PC-9 (cell line): ENCODE data around the gene TNS1. TPM values are rescaled to one million over a fixed set of nuclear protein-coding genes. Genes with fewer than 3 reads are reported as not detected.

ENCODE experiments used
- BruUV-seq: library from RNA; stranded (reverse); fragments of 400-500 nt; replicated peaks from 2 replicates; lab custom pipeline; 2021; lab: Mats Ljungman, UMichigan
- CTCF ChIA-PET: fragments of 300-600 bp; sonication (Branson Sonifier 250); formaldehyde crosslinking; loops from one replicate; lab custom pipeline; 2022; ENCODE audit warnings: antibody characterized with exemption; lab: Charles Lee
- POLR2A ChIA-PET: fragments of 300-600 bp; sonication (Branson Sonifier 250); formaldehyde crosslinking; loops from one replicate; lab custom pipeline; 2022; ENCODE audit warnings: antibody characterized with exemption; ENCODE audit not compliant: unreplicated experiment; lab: Charles Lee
- DNase-seq, 2 experiments: peaks; one replicate each; pipeline versions ENCODE4 v3.0.0 to v3.0.0-alpha.2; 2015 to 2022; ENCODE audit warnings: mixed read lengths in 1 of 2
- H2AFZ ChIP-seq: fragments of 200-600 bp; sonication (generic); 2 replicates; pipeline ENCODE4 v1.8.1; 2017; ENCODE audit warnings: antibody characterized with exemption
- H3F3A ChIP-seq: fragments of 200-600 bp; sonication (generic); 2 replicates; pipeline ENCODE4 v1.8.1; 2017; ENCODE audit warnings: antibody characterized with exemption, mild to moderate bottlenecking, low read depth; ENCODE audit not compliant: insufficient read depth
- H3K27ac ChIP-seq: fragments of 200-600 bp; sonication (generic); 2 replicates; pipeline ENCODE4 v1.6.1; 2016; ENCODE audit warnings: mixed run types
- H3K27me3 ChIP-seq: fragments of 200-600 bp; sonication (generic); 2 replicates; pipeline ENCODE4 v1.6.1; 2016; ENCODE audit warnings: low read depth, mixed run types; ENCODE audit not compliant: insufficient read depth
- H3K36me3 ChIP-seq: fragments of 200-600 bp; sonication (generic); 2 replicates; pipeline ENCODE4 v1.6.1; 2016; ENCODE audit warnings: low read depth, mixed run types
- H3K4me1 ChIP-seq: fragments of 200-600 bp; sonication (generic); replicated peaks from 2 replicates; pipeline ENCODE4 v1.6.1; 2016; ENCODE audit warnings: mixed run types; ENCODE audit not compliant: insufficient read depth
- H3K4me2 ChIP-seq: fragments of 200-600 bp; sonication (generic); 2 replicates; pipeline ENCODE4 v1.6.1; 2017; ENCODE audit warnings: mixed run types
- H3K4me3 ChIP-seq: fragments of 200-600 bp; sonication (generic); 2 replicates; pipeline ENCODE4 v1.6.1; 2016; ENCODE audit warnings: mixed run types
- H3K79me2 ChIP-seq: fragments of 200-600 bp; sonication (generic); 2 replicates; pipeline ENCODE4 v1.6.1; 2017; ENCODE audit warnings: low read depth, mixed run types
- H3K9me2 ChIP-seq: fragments of 200-600 bp; sonication (generic); 2 replicates; pipeline ENCODE4 v1.8.1; 2017; ENCODE audit warnings: mild to moderate bottlenecking; ENCODE audit not compliant: insufficient read depth
- H3K9me3 ChIP-seq: fragments of 200-600 bp; sonication (generic); 2 replicates; pipeline ENCODE4 v1.8.1; 2016; ENCODE audit warnings: low read depth; ENCODE audit not compliant: insufficient read depth
- H4K20me1 ChIP-seq: fragments of 200-600 bp; sonication (generic); 2 replicates; pipeline ENCODE4 v1.8.1; 2017; ENCODE audit not compliant: insufficient read depth
- CTCF ChIP-seq: fragments of 200-600 bp; sonication (generic); conservative IDR thresholded peaks from 2 replicates; pipeline ENCODE4 v1.6.1; 2017; ENCODE audit warnings: mixed run types, antibody characterized with exemption, mild to moderate bottlenecking, moderate library complexity
- EZH2 ChIP-seq: fragments of 200-600 bp; sonication (generic); IDR thresholded peaks from 2 replicates; pipeline ENCODE4 v1.8.0; 2017; ENCODE audit warnings: antibody characterized with exemption, low read depth
- intact Hi-C: fragments of 100-400 bp; cut with micrococcal nuclease; formaldehyde crosslinking; loops from one replicate; pipeline ENCODE4 v1.10.0; 2022; ENCODE audit not compliant: unreplicated experiment
- total RNA-seq: library from RNA; stranded (reverse); gene quantifications from 2 replicates; pipeline ENCODE4 v1.2.3, GENCODE V29; 2021

TNS1 gene
- total RNA-seq, 1 experiment from 2014 or later, result 5.5 TPM

- TF ChIP-seq EZH2 (no peak), CTCF (no peak)
- DNase-seq, result no peak
- Histone ChIP-seq H3K79me2 (no peaks in the 10 kb centered on the region), H3F3A (no peaks in the 10 kb centered on the region), H3K4me2 (no peak overlapping the region), H2AFZ (no peak overlapping the region), H3K9me2 (no peaks in the 10 kb centered on the region), H3K27me3 (no peaks in the 10 kb centered on the region), H3K9me3 (no peaks in the 10 kb centered on the region), H3K4me1 (no peaks in the 10 kb centered on the region), H3K36me3 (no peaks in the 10 kb centered on the region), H3K4me3 (no peak overlapping the region), H4K20me1 (no peaks in the 10 kb centered on the region; the same call in 1 of the 2 replicates), H3K27ac (no peak overlapping the region)
- ChIA-PET POLR2A (no interaction called here), CTCF (no interaction called here)
- BruUV-seq, result no TSS peak
- intact Hi-C loops, result no loop called here
Observed at GRCh38 chr2:217929757-217930707, 72.8 kb downstream of the TNS1 start.

- Histone ChIP-seq H3F3A (no peaks in the 10 kb centered on the region), H3K9me2 (no peaks in the 10 kb centered on the region), H3K4me2 (no peak overlapping the region), H4K20me1 (no peaks in the 10 kb centered on the region), H3K4me1 (no peaks in the 10 kb centered on the region), H3K27ac (no peak overlapping the region), H2AFZ (no peak overlapping the region), H3K4me3 (no peak overlapping the region), H3K79me2 (no peaks in the 10 kb centered on the region), H3K9me3 (no peaks in the 10 kb centered on the region), H3K36me3 (no peaks in the 10 kb centered on the region), H3K27me3 (no peaks in the 10 kb centered on the region)
- ChIA-PET CTCF (no interaction called here), POLR2A (no interaction called here)
- no peak for DNase-seq
- intact Hi-C loops, result no loop called here
- TF ChIP-seq EZH2 (no peak), CTCF (no peak)
- no TSS peak for BruUV-seq
Observed at GRCh38 chr2:217929272-217929671, 73.5 kb downstream of the TNS1 start.

DNA sequence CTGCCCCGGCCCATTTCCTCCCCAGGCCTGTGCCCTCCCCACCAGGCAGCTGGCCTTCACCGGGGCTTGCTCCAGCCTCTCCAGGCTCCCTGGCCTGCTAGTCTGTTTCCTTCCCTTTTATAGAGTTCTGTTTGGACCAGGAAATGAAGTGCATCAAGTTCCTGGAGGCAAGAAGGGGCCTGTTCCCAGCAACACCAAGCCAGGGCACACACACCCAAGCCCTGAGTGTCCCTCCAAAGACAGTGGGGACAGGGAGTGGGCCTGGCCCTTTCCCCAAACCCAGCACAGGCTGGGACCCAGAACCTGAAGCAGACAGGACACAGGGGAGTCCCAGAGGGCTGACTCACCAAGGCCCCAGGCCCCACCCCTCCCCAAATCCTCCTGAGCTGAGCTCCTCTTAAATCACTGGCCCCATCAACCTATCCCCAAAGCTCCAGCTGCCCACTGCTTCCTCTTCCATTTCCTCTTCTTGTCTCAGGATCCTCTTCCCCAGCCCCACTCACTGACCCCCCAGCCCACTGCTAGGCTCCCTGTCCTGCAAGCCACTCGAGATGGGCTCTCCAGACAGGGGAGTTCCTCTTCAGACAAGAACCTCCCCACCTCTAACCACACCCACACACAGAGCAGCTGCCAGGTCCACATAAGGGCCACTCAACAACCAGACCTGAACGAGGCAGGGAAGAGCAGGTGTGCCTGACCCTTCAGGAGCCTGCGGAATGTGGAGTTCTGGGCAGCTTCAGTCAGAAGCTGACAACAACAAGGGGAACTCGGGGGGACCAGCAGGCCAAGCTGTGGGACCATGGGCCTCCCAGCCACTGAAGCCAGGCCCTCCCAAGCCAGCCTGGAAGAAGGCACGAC, 74.2 kb downstream of the TNS1 start:
- no peaks in the 10 kb centered on the region for H3K9me2 ChIP-seq
- no peaks in the 10 kb centered on the region for H3K4me1 ChIP-seq
- no peak overlapping the region for H3K27ac ChIP-seq
- H2AFZ ChIP-seq, result no peak overlapping the region
- no peak for DNase-seq
- TF ChIP-seq EZH2 (no peak), CTCF (no peak)
- H3K27me3 ChIP-seq, result no peaks in the 10 kb centered on the region
- ChIA-PET CTCF (no interaction called here), POLR2A (no interaction called here)
- intact Hi-C loops, result no loop called here
- H3K9me3 ChIP-seq, result no peaks in the 10 kb centered on the region
- no peaks in the 10 kb centered on the region for H3F3A ChIP-seq
- H3K4me3 ChIP-seq, result no peak overlapping the region
- no peaks in the 10 kb centered on the region for H3K79me2 ChIP-seq
- no TSS peak for BruUV-seq
- H4K20me1 ChIP-seq, result no peaks in the 10 kb centered on the region
- H3K4me2 ChIP-seq, result no peak overlapping the region
- H3K36me3 ChIP-seq, result no peaks in the 10 kb centered on the region
